Midbrain (tissue), 1 donor: ENCODE measurements around the gene PPM1A.
A peak's percentile ranks its signal among the peaks of the same experiment; 100 is the strongest.

ENCODE experiments used
- DNase-seq: peaks from one replicate; lab custom pipeline; 2025; lab: John Stamatoyannopoulos, UW

Gene PPM1A

GRCh38 chr14:60227291-60227690 is 21.7 kb upstream of the PPM1A start:
- DNase-seq = no peak

GRCh38 chr14:60229614-60230013 is 19.4 kb upstream of the PPM1A start:
- no peak for DNase-seq

GRCh38 chr14:60232185-60232584 is 16.8 kb upstream of the PPM1A start:
- no peak for DNase-seq

- DNase-seq = no peak
These were observed 15.8 kb upstream of the PPM1A start for GRCh38 chr14:60233251-60233650.

GRCh38 chr14:60233891-60234290 is 15.1 kb upstream of the PPM1A start:
- no peak for DNase-seq

GRCh38 chr14:60235440-60235839 is 13.6 kb upstream of the PPM1A start:
- no peak for DNase-seq

- no peak for DNase-seq
These were observed 10.1 kb upstream of the PPM1A start for GRCh38 chr14:60238955-60239354.

GRCh38 chr14:60240139-60240856 is 8.7 kb upstream of the PPM1A start:
- DNase-seq = no peak

GRCh38 chr14:60241091-60241490 is 7.9 kb upstream of the PPM1A start:
- no peak for DNase-seq

- DNase-seq = no peak
These were observed 6.6 kb upstream of the PPM1A start for GRCh38 chr14:60242429-60242828.

- DNase-seq = no peak
These were observed 3.4 kb upstream of the PPM1A start for GRCh38 chr14:60245380-60246177.

- peak; percentile 94 for DNase-seq
These were observed 876 bp upstream of the PPM1A start for GRCh38 chr14:60247994-60248696.

- peak; percentile 65 for DNase-seq
These were observed 568 bp downstream of the PPM1A start for GRCh38 chr14:60249321-60250256.

- DNase-seq = peak; percentile 22
These were observed 1.4 kb downstream of the PPM1A start for GRCh38 chr14:60250257-60251035.

GRCh38 chr14:60251877-60252276 is 2.9 kb downstream of the PPM1A start:
- no peak for DNase-seq

- DNase-seq = no peak
These were observed 3.6 kb downstream of the PPM1A start for GRCh38 chr14:60252630-60253029.

- no peak for DNase-seq
These were observed 4.6 kb downstream of the PPM1A start for GRCh38 chr14:60253649-60254048.

- no peak for DNase-seq
These were observed 5.2 kb downstream of the PPM1A start for GRCh38 chr14:60254176-60254575.

- DNase-seq = no peak
These were observed 8.8 kb downstream of the PPM1A start for GRCh38 chr14:60257865-60258264.

GRCh38 chr14:60265163-60265562 is 16.1 kb downstream of the PPM1A start:
- DNase-seq = no peak
